GM20000 (cell line): ENCODE measurements around the gene EFNB1.
A peak's percentile ranks its signal among the peaks of the same experiment; 100 is the strongest.
"Not testable (repeated sequence)": the region's sequence is repeated elsewhere in the genome, so short reads cannot be mapped to it uniquely, and the experiment has no call there.

Experiments used
- DNase-seq: peaks from one replicate; pipeline ENCODE4 v3.0.0; 2012; ENCODE audit warnings: low spot score
- TF ChIP-seq, protein P1 (sequence below): IDR thresholded peaks from 2 replicates; pipeline ENCODE4 v1.5.1; 2012; ENCODE audit warnings: mild to moderate bottlenecking, control low read depth; ENCODE audit errors: extremely low read depth, missing control alignments

The EFNB1 gene

DNA sequence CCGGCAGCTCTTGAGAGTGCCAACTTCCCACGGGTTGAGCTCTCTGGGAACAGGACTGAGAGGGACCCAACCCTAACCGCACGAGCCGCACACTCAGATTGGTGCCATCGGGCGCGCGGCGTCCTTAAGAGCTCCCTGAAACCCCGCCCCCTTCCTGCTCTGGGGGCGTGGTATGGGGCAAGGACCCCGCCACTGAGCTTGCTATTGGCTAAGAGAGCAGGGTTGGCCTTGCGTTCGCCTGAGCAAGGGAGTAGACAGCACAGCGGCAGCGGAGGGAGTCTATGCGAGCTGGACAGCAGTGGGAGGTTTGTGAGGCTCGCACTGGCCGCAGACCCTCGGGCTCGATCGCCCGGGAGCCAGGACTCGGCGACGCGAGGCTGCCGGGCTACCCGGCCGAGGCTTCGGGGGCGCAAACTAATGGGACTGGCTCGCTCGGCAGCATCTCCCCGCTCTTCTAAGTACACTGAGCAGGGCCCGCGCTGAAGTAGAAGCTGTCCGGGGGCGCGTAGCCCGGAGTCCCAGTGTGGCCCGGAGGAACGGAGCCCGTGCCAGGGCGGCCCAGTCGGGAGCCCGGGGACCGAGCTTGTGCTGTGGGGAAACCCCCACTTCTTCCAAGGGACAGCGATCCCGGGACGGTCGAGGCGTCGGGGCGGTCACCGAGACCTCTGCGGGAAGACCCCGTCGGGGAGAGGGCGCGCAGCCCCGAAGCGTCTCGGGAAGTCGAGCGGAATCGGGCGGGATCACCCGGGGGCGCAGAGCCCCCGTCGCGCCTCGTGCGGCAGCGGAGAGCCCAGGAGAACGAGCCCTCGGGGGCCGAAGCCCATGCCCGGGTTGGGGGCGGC lies at the start of gene EFNB1:
EFNB1 (plus strand) TSS at position 282 of the 842 bp plus-strand sequence. CDS start 756 bp downstream, outside the sequence.
- TF ChIP-seq, protein P1, sequence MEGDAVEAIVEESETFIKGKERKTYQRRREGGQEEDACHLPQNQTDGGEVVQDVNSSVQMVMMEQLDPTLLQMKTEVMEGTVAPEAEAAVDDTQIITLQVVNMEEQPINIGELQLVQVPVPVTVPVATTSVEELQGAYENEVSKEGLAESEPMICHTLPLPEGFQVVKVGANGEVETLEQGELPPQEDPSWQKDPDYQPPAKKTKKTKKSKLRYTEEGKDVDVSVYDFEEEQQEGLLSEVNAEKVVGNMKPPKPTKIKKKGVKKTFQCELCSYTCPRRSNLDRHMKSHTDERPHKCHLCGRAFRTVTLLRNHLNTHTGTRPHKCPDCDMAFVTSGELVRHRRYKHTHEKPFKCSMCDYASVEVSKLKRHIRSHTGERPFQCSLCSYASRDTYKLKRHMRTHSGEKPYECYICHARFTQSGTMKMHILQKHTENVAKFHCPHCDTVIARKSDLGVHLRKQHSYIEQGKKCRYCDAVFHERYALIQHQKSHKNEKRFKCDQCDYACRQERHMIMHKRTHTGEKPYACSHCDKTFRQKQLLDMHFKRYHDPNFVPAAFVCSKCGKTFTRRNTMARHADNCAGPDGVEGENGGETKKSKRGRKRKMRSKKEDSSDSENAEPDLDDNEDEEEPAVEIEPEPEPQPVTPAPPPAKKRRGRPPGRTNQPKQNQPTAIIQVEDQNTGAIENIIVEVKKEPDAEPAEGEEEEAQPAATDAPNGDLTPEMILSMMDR = no peak
- peak; percentile 85 for DNase-seq

DNA sequence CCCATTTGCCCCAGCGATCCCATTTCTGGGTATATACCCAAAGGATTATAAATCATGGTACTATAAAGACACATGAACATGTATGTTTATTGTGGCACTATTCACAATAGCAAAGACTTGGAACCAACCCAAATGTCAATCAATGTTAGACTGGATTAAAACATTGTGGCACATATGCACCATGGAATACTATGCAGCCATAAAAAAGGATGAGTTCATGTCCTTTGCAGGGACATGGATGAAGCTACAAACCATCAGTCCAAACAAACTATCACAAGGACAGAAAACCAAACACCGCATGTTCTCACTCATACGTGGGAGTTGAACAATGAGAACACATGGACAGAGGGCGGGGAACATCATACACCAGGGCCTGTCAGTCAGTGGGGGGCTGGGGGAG lies 47.5 kb upstream of the EFNB1 start:
- DNase-seq = not testable (repeated sequence)

DNA sequence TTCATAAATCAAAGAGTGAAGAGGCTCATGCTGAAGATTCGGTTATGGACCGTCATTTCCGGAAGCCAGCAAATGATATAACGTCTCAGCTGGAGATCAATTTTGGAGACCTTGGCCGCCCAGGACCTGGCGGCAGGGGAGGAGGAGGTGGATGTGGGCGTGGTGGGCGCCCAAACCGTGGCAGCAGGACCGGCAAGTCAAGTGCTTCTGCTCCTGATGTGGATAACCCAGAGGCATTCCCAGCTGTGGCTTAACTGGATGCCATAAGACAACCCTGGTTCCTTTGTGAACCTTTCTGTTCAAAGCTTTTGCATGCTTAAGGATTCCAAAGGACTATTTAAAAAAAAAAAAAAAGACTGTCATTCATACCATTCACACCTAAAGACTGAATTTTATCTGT lies 44.0 kb upstream of the EFNB1 start:
- TF ChIP-seq, protein P1 = no peak
- no peak for DNase-seq

DNA sequence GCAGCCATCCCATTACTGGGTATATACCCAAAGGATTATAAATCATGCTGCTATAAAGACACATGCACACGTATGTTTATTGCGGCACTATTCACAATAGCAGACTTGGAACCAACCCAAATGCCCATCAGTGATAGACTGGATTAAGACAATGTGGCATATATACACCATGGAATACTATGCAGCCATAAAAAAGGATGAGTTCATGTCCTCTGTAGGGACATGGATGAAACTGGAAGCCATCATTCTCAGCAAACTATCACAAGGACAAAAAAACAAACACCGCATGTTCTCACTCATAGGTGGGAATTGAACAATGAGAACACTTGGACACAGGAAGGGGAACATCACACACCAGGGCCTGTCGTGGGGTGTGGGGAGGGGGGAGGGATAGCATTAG lies 42.2 kb upstream of the EFNB1 start:
- DNase-seq = not testable (repeated sequence)

DNA sequence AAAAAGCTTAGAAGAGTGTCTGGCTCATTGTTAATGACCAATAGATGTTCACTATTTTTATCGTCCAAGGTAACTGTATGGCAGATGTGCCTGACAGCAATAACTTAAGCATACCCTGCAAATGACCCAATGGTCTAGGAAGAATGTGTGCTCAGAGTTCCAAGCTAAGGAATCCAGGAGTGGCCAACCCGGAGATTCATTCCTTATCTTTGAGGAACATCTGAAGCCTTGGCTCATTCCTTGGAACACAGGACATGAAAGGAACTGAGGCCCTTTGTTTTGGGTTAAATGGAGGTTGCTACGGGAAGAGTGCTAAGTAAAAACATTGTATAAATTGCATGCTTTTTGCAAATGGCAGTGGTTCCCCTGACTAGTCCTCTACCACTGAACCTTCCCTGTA lies 38.9 kb upstream of the EFNB1 start:
- TF ChIP-seq, protein P1 = no peak

DNA sequence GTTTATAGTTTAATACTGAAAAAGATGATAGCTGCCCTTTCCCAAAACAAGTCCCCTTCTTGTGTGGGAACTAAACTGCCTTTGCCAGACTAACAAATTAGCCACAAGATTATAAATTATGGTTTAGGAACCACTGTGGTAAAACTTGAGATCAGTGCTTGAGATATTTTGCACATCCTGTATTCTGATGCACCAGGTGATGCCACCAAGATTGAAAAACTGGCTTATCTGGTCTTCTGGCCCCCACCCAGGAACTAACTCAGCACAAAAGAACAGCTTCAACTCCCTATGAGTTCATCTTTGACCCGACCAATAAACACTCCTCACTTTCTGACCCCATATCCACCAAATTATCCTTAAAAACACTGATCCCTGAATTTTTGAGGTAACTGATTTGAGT lies 36.7 kb upstream of the EFNB1 start:
- TF ChIP-seq, protein P1 = no peak
- DNase-seq = no peak

More for the DNA sequence above, 38.9 kb upstream of the EFNB1 start:
- DNase-seq = no peak

DNA sequence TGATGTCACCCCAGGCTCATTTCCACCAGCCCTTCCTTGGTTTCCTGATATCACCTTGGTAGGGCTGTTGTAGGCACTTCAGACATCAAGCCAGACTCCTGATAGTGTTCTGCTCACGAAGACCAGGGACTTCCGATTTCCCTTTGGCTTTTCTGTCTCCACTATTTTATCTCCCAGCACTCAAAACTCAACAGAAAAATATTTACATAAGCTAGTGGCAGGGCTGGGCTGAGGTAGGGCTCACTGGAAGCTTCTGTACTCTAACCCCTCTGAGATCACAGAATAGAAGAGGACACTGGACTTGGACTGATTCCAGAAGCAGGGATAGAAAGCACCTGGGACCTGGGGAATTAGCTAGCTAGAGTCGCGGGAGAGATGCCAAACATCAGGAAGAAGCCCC lies 34.4 kb upstream of the EFNB1 start:
- DNase-seq = no peak
- TF ChIP-seq, protein P1 = no peak

DNA sequence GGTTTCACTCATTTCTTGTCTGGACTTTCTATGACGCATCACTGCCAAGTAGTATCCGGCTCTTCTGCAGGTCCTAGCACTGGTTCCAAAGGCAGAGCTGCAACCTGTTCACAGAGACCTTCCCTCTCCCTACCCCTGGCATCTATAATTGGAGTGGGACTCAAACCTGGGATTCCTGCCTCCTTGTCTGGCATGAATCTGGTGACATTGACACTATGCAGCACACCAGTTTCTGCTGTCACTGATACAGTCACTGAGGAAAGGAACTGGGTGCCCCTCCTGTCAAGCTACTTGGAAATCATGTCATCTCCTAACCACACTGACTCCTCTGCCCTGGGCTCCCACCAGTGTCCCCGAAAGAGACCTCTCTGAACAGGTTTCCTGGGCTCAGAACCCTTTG lies 33.1 kb upstream of the EFNB1 start:
- TF ChIP-seq, protein P1 = no peak
- DNase-seq = no peak

DNA sequence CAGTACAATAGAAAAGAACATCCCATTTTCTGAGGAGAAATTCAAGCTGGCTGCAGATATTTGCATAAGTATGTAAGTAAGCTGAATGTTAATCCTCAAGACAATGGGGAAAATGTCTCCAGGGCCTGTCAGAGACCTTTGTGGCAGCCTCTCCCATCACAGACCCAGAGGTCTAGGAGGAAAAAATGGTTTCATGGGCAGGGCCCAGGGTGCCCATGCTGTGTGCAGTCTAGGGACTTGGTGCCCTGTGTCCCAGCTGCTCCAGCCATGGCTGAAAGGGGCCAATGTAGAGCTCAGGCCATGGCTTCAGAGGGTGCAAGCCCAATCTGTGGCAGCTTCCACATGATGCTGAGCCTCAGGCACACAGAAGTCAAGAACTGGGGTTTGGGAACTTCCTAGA lies 30.4 kb upstream of the EFNB1 start:
- DNase-seq = not testable (repeated sequence)
